HL-60/S4 (cell line): ENCODE measurements around the gene GPC3.

Source experiments
- in situ Hi-C: fragments of 300-500 bp; cut with MboI; formaldehyde crosslinking; loops from 2 replicates; pipeline ENCODE4 v1.14.3; 2022; ENCODE audit warnings: low sequenced_read_pairs

The GPC3 gene

GRCh38 chrX:133933316-133933715, 52.1 kb downstream of the GPC3 start:
- in situ Hi-C loops = no loop called here

- in situ Hi-C loops = no loop called here
Observed at GRCh38 chrX:133929836-133930464, 55.4 kb downstream of the GPC3 start.

- in situ Hi-C loops = no loop called here
Observed at GRCh38 chrX:133928365-133928764, 57.0 kb downstream of the GPC3 start.

- in situ Hi-C loops = no loop called here
Observed at GRCh38 chrX:133926809-133927208, 58.6 kb downstream of the GPC3 start.

GRCh38 chrX:133926099-133926498, 59.3 kb downstream of the GPC3 start:
- in situ Hi-C loops = no loop called here

GRCh38 chrX:133924548-133924947, 60.8 kb downstream of the GPC3 start:
- in situ Hi-C loops = no loop called here

GRCh38 chrX:133923548-133923947, 61.8 kb downstream of the GPC3 start:
- in situ Hi-C loops = no loop called here

GRCh38 chrX:133923113-133923512, 62.3 kb downstream of the GPC3 start:
- in situ Hi-C loops = no loop called here

- in situ Hi-C loops = no loop called here
Observed at GRCh38 chrX:133922390-133922771, 63.0 kb downstream of the GPC3 start.

GRCh38 chrX:133921764-133922389, 63.5 kb downstream of the GPC3 start:
- in situ Hi-C loops = no loop called here

GRCh38 chrX:133921086-133921485, 64.3 kb downstream of the GPC3 start:
- in situ Hi-C loops = no loop called here

- in situ Hi-C loops = no loop called here
Observed at GRCh38 chrX:133918361-133918771, 67.0 kb downstream of the GPC3 start.

- in situ Hi-C loops = no loop called here
Observed at GRCh38 chrX:133916984-133917722, 68.2 kb downstream of the GPC3 start.

- in situ Hi-C loops = no loop called here
Observed at GRCh38 chrX:133913658-133914388, 71.6 kb downstream of the GPC3 start.

GRCh38 chrX:133913009-133913408, 72.4 kb downstream of the GPC3 start:
- in situ Hi-C loops = no loop called here

- in situ Hi-C loops = no loop called here
Observed at GRCh38 chrX:133911825-133912495, 73.4 kb downstream of the GPC3 start.

GRCh38 chrX:133910539-133910938, 74.9 kb downstream of the GPC3 start:
- in situ Hi-C loops = no loop called here

- in situ Hi-C loops = no loop called here
Observed at GRCh38 chrX:133909888-133910287, 75.5 kb downstream of the GPC3 start.

GRCh38 chrX:133908223-133908955, 77.0 kb downstream of the GPC3 start:
- in situ Hi-C loops = no loop called here

- in situ Hi-C loops = no loop called here
Observed at GRCh38 chrX:133907606-133908005, 77.8 kb downstream of the GPC3 start.
